Measurements from ENCODE around the gene RSRC1. TPM values are rescaled to one million over a fixed set of nuclear protein-coding genes. Genes with fewer than 3 reads are reported as not detected.

Gene RSRC1
- total and polyA plus RNA-seq, 7 donors = 12.9 to 27.2 (median 19.7) TPM

GRCh38 chr3:158105710-158106253 lies 4.1 kb upstream of the RSRC1 start:
- peak overlapping the region; percentile 60 for H3K4me3 ChIP-seq
- TF ChIP-seq CTCF (IDR thresholded peaks at IDR 0.05) = no peak
- H3K4me1 ChIP-seq = peaks cover 10% of the 10 kb centered on the region
- H3K27ac ChIP-seq = no peak overlapping the region
- no peaks in the 10 kb centered on the region for H3K36me3 ChIP-seq (ENCODE audit: insufficient read depth in 1 of 2, low read depth in 1 of 2)
- no peaks in the 10 kb centered on the region for H3K9me3 ChIP-seq
- ATAC-seq (peak in 1 of 4 donors; percentile 18), DNase-seq (peak; percentile 29 to 69)
- intact Hi-C loops (cut with DNase I) = loop anchor here in 1 of 2 donors (10.0 kb wide), 1 partner anchor 491 kb away; no protein-coding TSS in a partner anchor
- WGBS, 3 donors = 1% methylated on average over 18 to 45 of the region's 45 CpGs
- peaks cover 13 to 84% (median 45%) of the 10 kb centered on the region in 3 donors for H3K27me3 ChIP-seq (ENCODE audit: insufficient read depth in 3 of 3, low read length in 2 of 3)

- intact Hi-C loops (cut with DNase I) = loop anchor here in 1 of 2 donors (10.0 kb wide), 1 partner anchor 492 kb away; no protein-coding TSS in a partner anchor
- Histone ChIP-seq H3K4me1 (peaks cover 20% of the 10 kb centered on the region), H3K9me3 (no peaks in the 10 kb centered on the region), H3K4me3 (peak overlapping the region; percentile 60), H3K36me3 (ENCODE audit: insufficient read depth in 1 of 2, low read depth in 1 of 2) (no peaks in the 10 kb centered on the region), H3K27ac (no peak overlapping the region), H3K27me3 (ENCODE audit: insufficient read depth in 3 of 3, low read length in 2 of 3) (peaks cover 13 to 73% (median 40%) of the 10 kb centered on the region in 3 donors)
- DNase-seq = peak in 1 of 2 donors; percentile 48
- WGBS, 3 donors = 3 to 4% (median 4%) methylated on average over 37 of the region's 37 CpGs
- ATAC-seq = no peak
- no peak for TF ChIP-seq CTCF (IDR thresholded peaks at IDR 0.05)
Observed at GRCh38 chr3:158106766-158107471, 3.0 kb upstream of the RSRC1 start.

GRCh38 chr3:158107605-158108444 lies 2.1 kb upstream of the RSRC1 start:
- no peak for ATAC-seq
- intact Hi-C loops (cut with DNase I) = loop anchor here in 1 of 2 donors (10.0 kb wide), 1 partner anchor 493 kb away; no protein-coding TSS in a partner anchor
- WGBS, 3 donors = 21 to 29% (median 26%) methylated on average over 15 of the region's 15 CpGs
- Histone ChIP-seq H3K9me3 (no peaks in the 10 kb centered on the region), H3K27ac (no peak overlapping the region), H3K36me3 (ENCODE audit: insufficient read depth in 1 of 2, low read depth in 1 of 2) (no peaks in the 10 kb centered on the region), H3K27me3 (ENCODE audit: insufficient read depth in 3 of 3, low read length in 2 of 3) (peaks cover 13 to 64% (median 34%) of the 10 kb centered on the region in 3 donors), H3K4me1 (peaks cover 23% of the 10 kb centered on the region), H3K4me3 (no peak overlapping the region)
- DNase-seq = no peak
- TF ChIP-seq CTCF (IDR thresholded peaks at IDR 0.05) = no peak

- H3K36me3 ChIP-seq (ENCODE audit: insufficient read depth in 1 of 2, low read depth in 1 of 2) = no peaks in the 10 kb centered on the region
- H3K9me3 ChIP-seq = no peaks in the 10 kb centered on the region
- peaks cover 18% of the 10 kb centered on the region for H3K4me1 ChIP-seq
- DNase-seq = no peak
- intact Hi-C loops (cut with DNase I) = loop anchor here in 1 of 2 donors (10.0 kb wide), 1 partner anchor 494 kb away; no protein-coding TSS in a partner anchor
- H3K27ac ChIP-seq = no peak overlapping the region
- H3K4me3 ChIP-seq = no peak overlapping the region
- no peak for TF ChIP-seq CTCF (IDR thresholded peaks at IDR 0.05)
- WGBS, 3 donors = 30 to 46% (median 33%) methylated on average over 2 of the region's 2 CpGs
- H3K27me3 ChIP-seq (ENCODE audit: insufficient read depth in 3 of 3, low read length in 2 of 3) = peaks cover 13 to 57% (median 27%) of the 10 kb centered on the region in 3 donors
- ATAC-seq = no peak
Observed at GRCh38 chr3:158108445-158108985, 1.4 kb upstream of the RSRC1 start.
